T-cell (primary cell): ENCODE measurements around the gene KSR1. TPM values are rescaled to one million over a fixed set of nuclear protein-coding genes. Genes with fewer than 3 reads are reported as not detected.

Source experiments
- ATAC-seq, 4 experiments: fragments of 200-7000 bp in 3 of 4; fragments of 150-1000 bp in 1 of 4; cut with Tn5 transposase; replicated peaks in 1 of 4; 1 replicate in 3 of 4; 2 replicates in 1 of 4; pipeline ENCODE4 v1.10.0; 2021; ENCODE audit warnings: moderate library complexity in 3 of 4, mild to moderate bottlenecking in 2 of 4, moderate number of reproducible peaks in 1 of 4
- CTCF ChIA-PET, 2 donors: fragments of 300-600 bp; sonication (Branson Sonifier 250); formaldehyde crosslinking; loops; one replicate each; lab custom pipeline; 2022; ENCODE audit warnings: antibody characterized with exemption in 2 of 2; lab: Charles Lee
- POLR2A ChIA-PET, 2 donors: fragments of 300-600 bp; sonication (Branson Sonifier 250); formaldehyde crosslinking; loops; one replicate each; lab custom pipeline; 2022; ENCODE audit warnings: antibody characterized with exemption in 2 of 2; lab: Charles Lee
- DNase-seq, 35 experiments: peaks; one replicate each; pipeline versions ENCODE4 v3.0.0 to v3.0.0-alpha.2; 2013 to 2023
- H3K27ac ChIP-seq: one replicate; pipeline ENCODE4 v1.5.1; 2013; ENCODE audit warnings: low read length
- H3K27me3 ChIP-seq, 2 experiments: replicated peaks in 1 of 2; 1 replicate in 1 of 2; 2 replicates in 1 of 2; pipeline versions ENCODE4 v1.6.1 to v1.7.0; 2013; ENCODE audit warnings: low read length in 1 of 2, mixed read lengths in 1 of 2; ENCODE audit not compliant: control insufficient read depth in 2 of 2, insufficient read depth in 2 of 2; ENCODE audit errors: extremely low read depth in 1 of 2
- H3K36me3 ChIP-seq, 2 donors: 1 replicate in 1 of 2; 2 replicates in 1 of 2; pipeline versions ENCODE4 v1.6.1 to v1.7.0; 2013; ENCODE audit warnings: low read length in 1 of 2; ENCODE audit not compliant: control insufficient read depth in 2 of 2, insufficient read depth in 1 of 2; ENCODE audit errors: extremely low read depth in 1 of 2
- H3K4me1 ChIP-seq, 2 experiments: 1 replicate in 1 of 2; 2 replicates in 1 of 2; pipeline versions ENCODE4 v1.6.1 to v1.7.0; 2013; ENCODE audit warnings: low read length in 2 of 2, mixed read lengths in 1 of 2; ENCODE audit not compliant: insufficient read depth in 2 of 2, control insufficient read depth in 1 of 2; ENCODE audit errors: extremely low read depth in 1 of 2
- H3K4me3 ChIP-seq, 2 donors: 1 replicate in 1 of 2; 2 replicates in 1 of 2; pipeline versions ENCODE4 v1.5.1 to v1.7.0; 2013; ENCODE audit warnings: mild to moderate bottlenecking in 2 of 2, low read length in 1 of 2, moderate library complexity in 1 of 2; ENCODE audit not compliant: control insufficient read depth in 1 of 2; ENCODE audit errors: extremely low read depth in 1 of 2
- H3K9me3 ChIP-seq: 2 replicates; pipeline ENCODE4 v1.7.0; 2013
- H3K27ac Mint-ChIP-seq, 2 donors: one replicate each; pipeline ENCODE4 v1.8.0; 2020 to 2021; ENCODE audit warnings: mild to moderate bottlenecking in 2 of 2, mixed read lengths in 2 of 2
- H3K27me3 Mint-ChIP-seq, 2 donors: one replicate each; pipeline ENCODE4 v1.8.0; 2021 to 2022; ENCODE audit warnings: mixed read lengths in 2 of 2
- H3K36me3 Mint-ChIP-seq: one replicate; pipeline ENCODE4 v1.8.0; 2021; ENCODE audit warnings: mixed read lengths
- H3K4me1 Mint-ChIP-seq, 3 donors: one replicate each; pipeline ENCODE4 v1.8.0; 2020 to 2022; ENCODE audit warnings: mixed read lengths in 3 of 3, mild to moderate bottlenecking in 1 of 3
- H3K4me3 Mint-ChIP-seq, 3 donors: one replicate each; pipeline ENCODE4 v1.8.0; 2020 to 2022; ENCODE audit warnings: mild to moderate bottlenecking in 3 of 3, mixed read lengths in 3 of 3, moderate library complexity in 3 of 3
- H3K9me3 Mint-ChIP-seq, 3 donors: one replicate each; pipeline ENCODE4 v1.8.0; 2020 to 2022; ENCODE audit warnings: mixed read lengths in 3 of 3
- WGBS: methylation state at CpG from one replicate; pipeline ENCODE4 v1.1.5; 2013; ENCODE audit warnings: missing lambda C conversion rate; ENCODE audit not compliant: insufficient coverage; 5-methylcytosine and 5-hydroxymethylcytosine counted together
- total RNA-seq, 35 experiments: library from RNA in 6 of 35; stranded (reverse) in 6 of 35; fragments of 120-200 nt in 1 of 35; gene quantifications; one replicate each; pipeline versions ENCODE4 v1.2.1 to v1.2.4 and lab custom pipeline; 2013 to 2026

Gene KSR1
- total RNA-seq, 5 donors from 2014 or later (not counting 1 experiment from before 2014, with no cell fraction given) = 26.8 to 35.8 (median 27.6) TPM

DNA sequence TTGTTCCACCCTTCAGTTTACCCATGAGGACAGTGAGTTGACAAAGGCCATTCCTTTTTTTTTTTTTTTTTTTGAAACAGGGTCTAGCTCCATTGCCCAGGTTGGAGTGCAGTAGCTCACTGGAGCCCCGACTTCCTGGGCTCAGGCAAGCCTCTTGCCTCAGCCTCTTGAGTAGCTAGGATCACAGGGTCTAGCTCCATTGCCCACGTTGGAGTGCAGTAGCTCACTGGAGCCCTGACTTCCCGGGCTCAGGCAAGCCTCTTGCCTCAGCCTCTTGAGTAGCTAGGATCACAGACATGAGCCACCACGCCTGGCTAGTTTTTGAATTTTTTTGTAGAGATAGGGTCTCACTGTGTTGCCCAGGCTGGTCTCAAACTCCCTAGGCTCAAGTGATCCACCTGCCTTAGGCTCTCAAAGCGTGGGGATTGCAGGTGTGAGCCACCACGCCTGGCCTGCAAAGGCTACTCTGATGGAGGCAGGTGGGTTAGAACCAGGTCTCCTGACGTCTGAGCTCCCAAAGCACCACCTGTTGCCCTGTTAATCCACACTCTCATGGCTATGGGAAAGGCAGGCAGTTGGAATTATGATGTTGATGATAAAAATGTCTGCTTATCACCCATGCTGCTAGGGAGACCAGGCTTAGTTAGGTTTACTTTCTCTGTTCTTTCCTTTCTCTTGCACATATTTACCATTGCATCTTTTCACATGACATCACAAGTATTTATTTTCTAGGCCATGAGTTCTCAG, 65.2 kb downstream of the KSR1 start:
- Histone ChIP-seq H3K4me1 (peaks cover 0 to 4% of the 10 kb centered on the region in 2 experiments), H3K9me3 (no peaks in the 10 kb centered on the region), H3K27ac (no peak overlapping the region), H3K4me3 (no peak overlapping the region), H3K27me3 (no peaks in the 10 kb centered on the region), H3K36me3 (no peaks in the 10 kb centered on the region)
- H3K9me3 Mint-ChIP-seq = no peaks in the 10 kb centered on the region
- H3K27me3 Mint-ChIP-seq = no peaks in the 10 kb centered on the region
- ChIA-PET CTCF (interaction anchor here (0.6 to 0.7 kb wide), 2 partner anchors 48 to 74 kb away, joined by 3 to 6 read pairs; no protein-coding TSS in a partner anchor), POLR2A (no interaction called here)
- ATAC-seq (no peak), DNase-seq (no peak)
- no peaks in the 10 kb centered on the region for H3K36me3 Mint-ChIP-seq
- H3K27ac Mint-ChIP-seq = no peak overlapping the region
- WGBS = 92% methylated on average over 7 of the region's 7 CpGs
- no peak overlapping the region for H3K4me3 Mint-ChIP-seq
- peaks cover 19 to 25% (median 23%) of the 10 kb centered on the region in 3 donors for H3K4me1 Mint-ChIP-seq

DNA sequence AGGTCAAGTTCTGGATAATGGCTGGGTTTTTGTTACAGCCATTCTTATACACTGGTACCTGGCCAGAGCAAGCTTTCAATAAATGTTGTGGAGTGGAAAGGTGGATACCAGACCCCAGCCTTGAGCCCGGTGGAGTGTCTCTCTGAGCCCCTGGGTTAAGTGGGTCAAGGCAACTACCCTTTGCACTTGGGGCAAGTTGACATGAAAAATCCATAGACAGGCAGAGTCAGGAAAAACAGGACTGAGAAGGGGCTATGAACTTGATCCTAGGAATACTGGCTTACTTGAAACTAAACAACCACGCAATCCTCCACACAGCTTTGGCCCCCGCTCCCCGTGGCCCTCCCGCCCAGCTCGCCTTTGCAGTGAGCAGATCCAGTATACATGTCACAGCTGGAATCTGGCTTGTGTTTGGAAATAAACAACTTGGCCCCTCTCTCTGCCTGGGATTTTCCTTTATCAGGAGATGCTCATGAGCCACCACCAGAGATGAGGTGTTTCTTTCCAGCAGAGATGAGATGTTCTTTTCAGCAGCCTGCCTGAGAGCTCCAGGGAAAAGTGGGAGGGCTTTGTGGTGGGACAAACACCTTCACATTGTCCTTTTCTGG, 65.9 kb downstream of the KSR1 start:
- Histone ChIP-seq H3K27ac (no peak overlapping the region), H3K4me1 (peaks cover 0 to 8% of the 10 kb centered on the region in 2 experiments), H3K27me3 (no peaks in the 10 kb centered on the region), H3K36me3 (no peaks in the 10 kb centered on the region), H3K9me3 (no peaks in the 10 kb centered on the region), H3K4me3 (no peak overlapping the region)
- 100% methylated on average over 5 of the region's 6 CpGs for WGBS
- Mint-ChIP-seq H3K4me3 (no peak overlapping the region), H3K27ac (no peak overlapping the region), H3K27me3 (no peaks in the 10 kb centered on the region), H3K4me1 (peaks cover 24 to 31% (median 29%) of the 10 kb centered on the region in 3 donors), H3K9me3 (no peaks in the 10 kb centered on the region), H3K36me3 (no peaks in the 10 kb centered on the region)
- ATAC-seq (no peak), DNase-seq (no peak)
- ChIA-PET CTCF (no interaction called here), POLR2A (interaction anchor here in 1 of 2 donors (0.5 kb wide), 1 partner anchor 213 kb away, joined by 3 read pairs; no protein-coding TSS in a partner anchor)

DNA sequence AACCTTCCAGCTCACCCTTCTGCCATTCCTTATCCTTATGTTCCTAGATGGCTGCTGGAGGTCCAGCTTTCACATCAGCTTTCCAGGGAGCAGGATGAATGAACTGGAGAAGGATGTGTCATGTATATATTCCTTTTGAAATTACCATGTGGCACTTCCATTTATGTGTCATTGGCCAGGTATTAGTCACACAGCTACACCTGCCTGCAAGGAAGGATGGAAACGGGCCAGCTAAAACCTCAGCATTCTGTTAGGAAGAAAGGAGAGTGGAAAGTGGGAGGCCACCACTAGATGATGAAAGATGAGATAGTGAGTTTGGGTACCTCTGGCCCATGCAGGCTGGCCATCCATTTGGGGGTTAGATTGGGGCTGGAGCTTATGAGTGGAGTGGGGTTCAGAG, 67.5 kb downstream of the KSR1 start:
- WGBS = 56% methylated on average over 1 of the region's 1 CpG
- no peak for DNase-seq
- no peak overlapping the region for H3K27ac ChIP-seq
- H3K9me3 Mint-ChIP-seq = no peaks in the 10 kb centered on the region
- no peak overlapping the region for H3K4me3 Mint-ChIP-seq
- ChIA-PET POLR2A (no interaction called here), CTCF (no interaction called here)
- no peaks in the 10 kb centered on the region for H3K27me3 ChIP-seq
- no peak overlapping the region for H3K27ac Mint-ChIP-seq
- no peaks in the 10 kb centered on the region for H3K9me3 ChIP-seq
- H3K4me3 ChIP-seq = no peak overlapping the region
- H3K27me3 Mint-ChIP-seq = no peaks in the 10 kb centered on the region
- ATAC-seq = no peak
- H3K36me3 Mint-ChIP-seq = no peaks in the 10 kb centered on the region
- peaks cover 0 to 8% of the 10 kb centered on the region in 2 experiments for H3K4me1 ChIP-seq
- no peaks in the 10 kb centered on the region for H3K36me3 ChIP-seq
- H3K4me1 Mint-ChIP-seq = peaks cover 24 to 29% (median 28%) of the 10 kb centered on the region in 3 donors

GRCh38 chr17:27524594-27524993, 68.3 kb downstream of the KSR1 start:
- Mint-ChIP-seq H3K36me3 (no peaks in the 10 kb centered on the region), H3K4me3 (no peak overlapping the region), H3K4me1 (peaks cover 28 to 31% (median 31%) of the 10 kb centered on the region in 3 donors), H3K27ac (no peak overlapping the region), H3K9me3 (no peaks in the 10 kb centered on the region), H3K27me3 (no peaks in the 10 kb centered on the region)
- CTCF ChIA-PET = no interaction called here
- Histone ChIP-seq H3K9me3 (no peaks in the 10 kb centered on the region), H3K36me3 (no peaks in the 10 kb centered on the region), H3K4me3 (no peak overlapping the region), H3K4me1 (peaks cover 0 to 8% of the 10 kb centered on the region in 2 experiments), H3K27ac (no peak overlapping the region), H3K27me3 (no peaks in the 10 kb centered on the region)
- ATAC-seq (no peak), DNase-seq (no peak)
- POLR2A ChIA-PET = no interaction called here
- WGBS = no CpG with 5 or more reads among the region's 2 CpGs

DNA sequence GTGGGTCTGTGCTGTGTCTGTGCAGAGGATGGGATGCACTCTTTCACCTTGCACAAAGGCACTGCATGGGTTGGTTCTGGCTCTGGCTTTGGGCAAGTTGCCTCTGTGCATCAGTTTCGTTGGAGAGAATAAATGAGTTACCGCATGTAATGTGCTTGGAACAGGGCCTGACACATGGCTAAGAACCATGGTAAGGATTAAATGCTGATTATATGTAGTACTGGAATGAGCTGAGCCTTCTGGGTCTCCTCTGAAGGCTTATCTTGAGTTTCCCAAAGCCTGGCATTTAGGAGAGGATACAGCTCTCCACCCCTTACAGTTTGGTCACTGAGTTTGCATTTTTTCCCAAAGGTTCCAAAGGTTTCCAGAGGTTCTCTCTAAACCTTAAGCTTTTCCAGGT, 69.1 kb downstream of the KSR1 start:
- no peak overlapping the region for H3K4me3 ChIP-seq
- H3K36me3 Mint-ChIP-seq = no peaks in the 10 kb centered on the region
- ChIA-PET POLR2A (no interaction called here), CTCF (interaction anchor here in 1 of 2 donors (0.5 to 0.6 kb wide), 2 partner anchors 28 to 74 kb away, joined by 3 to 5 read pairs; no protein-coding TSS in a partner anchor)
- H3K9me3 Mint-ChIP-seq = no peaks in the 10 kb centered on the region
- H3K27ac Mint-ChIP-seq = no peak overlapping the region
- H3K27me3 Mint-ChIP-seq = no peaks in the 10 kb centered on the region
- peaks cover 29 to 31% (median 31%) of the 10 kb centered on the region in 3 donors for H3K4me1 Mint-ChIP-seq
- H3K4me3 Mint-ChIP-seq = no peak overlapping the region
- DNase-seq = no peak
- H3K9me3 ChIP-seq = no peaks in the 10 kb centered on the region
- WGBS = 100% methylated on average over 2 of the region's 2 CpGs
- no peaks in the 10 kb centered on the region for H3K36me3 ChIP-seq
- H3K4me1 ChIP-seq = peaks cover 0 to 8% of the 10 kb centered on the region in 2 experiments
- H3K27me3 ChIP-seq = no peaks in the 10 kb centered on the region
- H3K27ac ChIP-seq = no peak overlapping the region
- ATAC-seq = no peak

DNA sequence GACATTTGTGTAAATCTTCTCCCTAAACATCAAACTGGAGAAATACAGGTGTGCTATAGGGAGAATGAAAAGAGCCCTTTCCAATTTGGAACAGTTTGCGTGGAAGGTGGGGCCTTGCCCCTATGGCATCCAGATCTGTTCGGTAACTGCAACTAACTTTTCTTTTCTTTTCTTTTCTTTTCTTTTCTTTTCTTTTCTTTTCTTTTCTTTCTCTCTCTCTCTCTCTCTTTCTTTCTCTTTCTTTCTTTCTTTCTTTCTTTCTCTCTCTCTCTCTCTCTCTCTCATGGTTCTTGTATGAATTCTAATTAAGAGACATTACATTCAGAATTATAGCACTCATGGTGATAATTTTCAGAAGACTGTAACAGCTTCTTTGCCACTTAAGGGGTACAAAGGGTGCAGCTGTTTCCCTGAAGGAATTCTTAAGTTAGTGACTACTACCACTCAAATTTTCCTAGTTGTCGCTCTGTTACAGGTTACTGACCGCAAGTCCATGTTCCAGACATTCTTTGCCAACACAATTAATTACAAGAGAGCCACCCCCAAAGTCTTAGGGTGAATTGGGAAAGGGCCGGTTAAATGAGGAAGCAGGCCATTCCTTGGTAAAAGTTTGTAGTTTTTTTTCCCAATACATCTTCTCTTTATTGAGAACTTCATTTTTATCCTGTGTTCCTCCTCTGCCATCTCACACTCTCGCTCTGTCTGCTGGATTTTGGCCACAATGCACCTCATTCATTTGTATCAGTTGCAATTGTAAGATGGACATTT, 69.8 kb downstream of the KSR1 start:
- ATAC-seq = no peak
- Histone ChIP-seq H3K4me3 (no peak overlapping the region), H3K9me3 (no peaks in the 10 kb centered on the region), H3K4me1 (peaks cover 0 to 8% of the 10 kb centered on the region in 2 experiments), H3K27ac (no peak overlapping the region), H3K36me3 (no peaks in the 10 kb centered on the region), H3K27me3 (no peaks in the 10 kb centered on the region)
- no peak for DNase-seq
- no CpG with 5 or more reads among the region's 6 CpGs for WGBS
- no peak overlapping the region for H3K27ac Mint-ChIP-seq
- H3K9me3 Mint-ChIP-seq = no peaks in the 10 kb centered on the region
- no peak overlapping the region for H3K4me3 Mint-ChIP-seq
- H3K36me3 Mint-ChIP-seq = no peaks in the 10 kb centered on the region
- ChIA-PET CTCF (interaction anchor here in 1 of 2 donors (0.5 to 0.6 kb wide), 2 partner anchors 29 to 74 kb away, joined by 3 to 5 read pairs; no protein-coding TSS in a partner anchor), POLR2A (no interaction called here)
- no peaks in the 10 kb centered on the region for H3K27me3 Mint-ChIP-seq
- peaks cover 29 to 35% (median 31%) of the 10 kb centered on the region in 3 donors for H3K4me1 Mint-ChIP-seq
